HG03575 (cell line): ENCODE results near the gene VSNL1.

Experiments
- ATAC-seq: cut with Tn5 transposase; IDR thresholded peaks from one replicate; pipeline ENCODE4 v1.9.1; 2021; ENCODE audit not compliant: unreplicated experiment, insufficient number of reproducible peaks, low FRiP score; ENCODE audit errors: extremely low read depth

Gene VSNL1

DNA sequence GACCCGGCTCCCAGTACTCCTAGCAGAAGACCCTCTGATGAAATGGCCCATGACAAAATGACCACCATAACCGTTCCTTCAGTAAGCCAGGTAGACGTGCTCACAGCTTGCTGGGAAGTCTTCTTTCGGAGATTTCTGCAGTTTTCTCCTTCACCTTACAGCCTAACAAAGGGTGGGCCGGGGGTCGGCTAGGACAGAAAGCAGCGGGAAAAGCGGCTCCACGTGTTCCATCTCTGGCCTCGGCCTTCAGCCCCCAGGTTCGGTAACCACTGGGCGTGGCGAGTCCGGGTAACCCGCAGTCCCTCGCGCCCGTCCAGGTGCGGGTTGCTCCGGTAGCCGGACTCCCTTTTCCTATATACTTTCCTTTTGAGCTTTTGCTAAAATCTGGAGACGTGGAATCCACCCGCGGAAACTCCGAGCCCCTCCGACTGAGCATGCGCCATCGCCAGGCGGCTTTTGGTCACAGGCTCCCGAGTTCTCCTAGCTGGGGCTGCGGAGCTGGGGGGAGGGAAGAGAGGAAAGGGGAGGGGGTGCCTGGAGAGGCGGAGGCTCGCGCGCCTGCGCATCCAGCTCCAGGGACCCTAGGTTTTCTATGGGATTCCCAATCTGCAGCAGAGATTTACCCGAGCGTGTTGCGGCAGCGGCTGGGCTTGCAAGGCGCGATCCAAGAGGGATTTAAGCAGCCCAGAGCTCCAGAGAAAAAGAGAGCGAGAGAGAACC lies at the start of gene VSNL1:
TSS of gene VSNL1 (plus strand) at position 604 of the 720 bp plus-strand sequence. CDS start 51,379 bp downstream, outside the sequence.
- no peak for ATAC-seq

DNA sequence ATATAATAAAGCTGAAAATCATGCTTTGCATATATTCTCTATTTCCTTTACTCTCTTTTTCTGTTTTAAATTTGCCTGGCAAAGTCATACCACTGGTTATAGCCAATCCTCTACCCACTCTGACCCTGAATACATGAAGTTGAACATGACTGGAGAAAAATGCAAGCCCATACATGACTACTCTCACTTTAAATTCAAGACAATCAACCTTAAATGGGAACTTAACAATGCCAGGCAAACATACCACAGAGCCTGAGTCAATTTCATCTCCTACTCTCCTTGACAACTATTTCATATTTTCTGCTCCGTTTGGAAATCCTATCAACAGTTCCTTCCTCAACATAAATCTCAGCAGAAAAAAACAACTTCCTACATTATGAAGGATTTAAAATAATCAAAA lies 44.9 kb upstream of the VSNL1 start:
- no peak for ATAC-seq

DNA sequence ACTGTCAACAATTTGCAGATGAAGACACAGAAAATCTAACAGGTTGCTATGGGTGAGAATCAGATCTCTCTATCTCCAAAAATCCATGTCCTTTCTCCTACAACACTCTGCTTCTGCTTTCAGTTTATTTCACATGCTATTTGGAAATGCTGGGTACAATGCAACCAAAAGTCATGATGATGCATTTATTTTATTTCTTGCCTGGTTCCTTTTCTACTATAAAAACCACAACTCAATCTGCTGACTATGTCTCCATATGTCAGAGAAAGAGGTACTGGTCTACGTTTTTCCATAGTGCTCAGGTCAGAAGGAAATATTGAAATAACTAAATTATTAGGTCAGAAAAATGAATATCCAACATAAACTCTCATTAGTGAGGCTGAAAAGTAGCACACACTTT lies 42.8 kb upstream of the VSNL1 start:
- ATAC-seq: no peak

DNA sequence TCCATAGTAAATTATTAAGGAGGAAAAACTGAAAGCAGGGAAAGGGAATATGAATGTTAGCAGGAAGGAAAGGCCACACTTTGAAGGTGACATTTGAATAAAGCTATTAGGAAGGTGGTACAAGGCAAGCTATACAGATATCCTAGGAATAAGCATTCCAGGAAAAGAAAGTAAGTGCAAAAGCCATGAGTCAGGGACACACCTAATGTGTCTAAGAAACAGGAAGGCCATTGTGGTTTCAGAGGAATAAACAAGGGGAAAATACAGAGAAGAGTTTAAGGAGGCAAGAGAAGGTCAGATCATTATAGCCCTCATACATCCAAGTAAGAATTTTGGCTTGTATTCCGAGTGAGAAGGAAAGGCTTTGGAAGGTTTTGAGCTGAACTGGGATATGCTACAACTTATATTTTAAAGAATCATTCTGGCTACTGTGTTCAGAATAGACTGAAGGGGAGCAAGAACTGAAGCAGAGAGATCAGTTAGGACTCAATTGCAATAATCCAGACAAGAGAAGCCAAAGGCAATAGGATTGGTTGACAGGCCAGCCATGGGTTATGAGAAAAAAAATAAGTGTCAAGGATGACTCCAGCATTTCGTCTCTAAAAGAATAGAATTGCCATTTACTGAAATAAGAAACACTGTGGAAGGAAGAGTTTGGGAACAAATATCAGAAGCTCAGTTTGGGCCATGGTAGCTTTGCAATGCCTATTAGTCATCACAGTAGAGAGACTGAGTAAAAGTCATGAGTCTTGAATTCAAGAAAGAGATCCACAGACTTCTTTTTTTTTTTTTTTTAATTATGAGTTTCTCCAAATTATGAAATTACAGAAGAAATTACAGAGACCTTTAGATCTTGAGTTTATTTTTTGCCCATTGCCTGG lies 33.5 kb upstream of the VSNL1 start:
- ATAC-seq: no peak

DNA sequence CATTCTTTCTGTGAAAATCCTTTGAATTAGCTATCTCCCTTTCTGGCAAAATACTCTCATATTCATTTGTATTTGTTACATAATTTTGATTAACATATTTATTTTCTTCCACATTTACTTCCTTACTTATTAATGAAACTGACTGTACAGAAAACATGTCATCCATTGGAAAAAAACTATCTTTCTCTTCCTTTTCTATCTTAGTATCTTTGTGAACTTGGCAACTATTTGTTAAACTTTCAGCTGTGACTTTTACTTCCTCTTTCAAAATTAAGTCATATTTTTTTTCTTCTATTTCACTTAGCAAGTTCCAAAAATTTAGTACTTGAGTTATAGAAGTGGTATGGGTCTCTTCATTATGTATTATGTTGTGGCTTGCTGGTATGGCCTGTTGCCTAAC lies 24.8 kb upstream of the VSNL1 start:
- ATAC-seq: peak; percentile 44

DNA sequence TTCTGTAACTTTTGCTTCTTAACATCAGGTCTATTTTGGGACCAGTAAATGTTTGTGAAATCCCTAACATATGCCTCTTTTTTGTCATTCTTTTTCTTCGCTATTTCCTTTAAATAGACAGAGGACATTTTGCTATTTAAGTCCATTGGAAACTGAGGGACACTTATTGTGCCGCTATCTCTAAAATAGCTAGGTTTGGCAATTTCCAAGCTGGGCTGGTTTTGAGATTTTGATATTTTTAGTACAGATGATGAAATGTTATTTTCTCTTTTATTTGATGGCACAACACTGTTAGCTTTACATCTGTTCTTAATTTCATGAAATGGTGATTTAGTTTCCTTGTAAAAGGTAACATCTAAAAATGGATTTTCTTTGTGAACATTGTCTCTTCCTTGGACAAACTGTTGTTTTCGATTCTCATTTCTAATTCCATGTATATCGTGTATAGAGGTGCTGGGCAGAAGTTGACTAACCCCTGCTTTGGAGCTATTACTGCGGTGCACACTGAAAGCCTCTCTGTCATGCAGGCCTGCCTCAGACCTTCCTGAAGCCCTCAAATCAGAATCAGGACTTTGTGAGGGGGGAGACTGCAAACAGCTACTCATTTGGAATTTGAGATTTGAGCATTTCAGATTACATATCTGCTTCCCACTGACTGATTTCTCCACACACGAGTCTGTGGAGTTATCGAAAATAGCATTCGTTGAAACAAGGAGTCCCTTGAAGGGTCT lies 22.9 kb upstream of the VSNL1 start:
- no peak for ATAC-seq

DNA sequence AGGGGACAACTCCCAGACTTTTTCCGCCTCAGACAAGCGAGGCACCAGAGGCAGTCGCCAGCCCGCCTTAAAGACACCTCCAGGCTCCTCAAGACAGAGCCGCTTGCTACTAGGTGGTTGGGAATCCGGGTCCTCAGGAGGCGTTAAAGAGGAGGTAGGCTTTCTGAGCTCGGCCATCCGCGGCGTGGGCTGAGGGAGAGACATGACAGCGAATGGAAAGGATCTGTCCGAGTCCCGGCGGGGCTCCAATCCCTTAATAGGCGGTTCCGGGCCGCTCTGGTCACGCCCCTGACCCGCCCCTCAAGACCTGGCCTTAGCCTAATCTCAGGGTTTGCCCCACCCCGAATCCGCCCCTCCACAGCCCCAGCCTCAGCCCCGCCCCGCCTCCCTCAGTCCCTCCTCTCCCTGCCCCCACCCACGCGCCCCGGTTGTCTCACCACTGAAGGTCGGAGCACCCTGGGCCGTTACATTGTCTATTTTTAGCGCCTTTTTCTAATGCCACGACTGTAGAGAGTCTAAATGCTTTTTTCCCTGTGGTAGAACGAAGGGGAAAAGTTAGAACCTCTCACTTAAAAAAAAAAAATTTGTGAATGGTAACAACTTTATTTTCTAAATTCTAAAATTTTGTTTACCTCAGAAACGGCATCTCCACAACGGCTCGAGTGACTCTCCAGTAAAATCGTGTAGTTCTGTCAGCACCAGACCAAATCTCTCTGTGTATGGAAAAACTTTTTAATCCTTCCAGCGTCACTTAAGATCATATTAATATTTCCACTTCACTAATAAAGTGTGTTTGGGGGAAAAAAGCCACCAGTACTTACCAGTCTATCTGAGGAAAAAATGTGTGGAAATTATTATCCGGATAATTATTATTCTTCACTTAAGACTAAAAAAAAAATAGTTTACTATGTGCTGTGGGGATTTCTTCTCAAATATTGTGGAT lies 22.0 kb upstream of the VSNL1 start, which contains the start of gene RAD51AP2:
TSS of gene RAD51AP2 (minus strand) at position 229 of the 943 bp plus-strand sequence. CDS start at position 204, 25 bp downstream.
- ATAC-seq: peak; percentile 49

DNA sequence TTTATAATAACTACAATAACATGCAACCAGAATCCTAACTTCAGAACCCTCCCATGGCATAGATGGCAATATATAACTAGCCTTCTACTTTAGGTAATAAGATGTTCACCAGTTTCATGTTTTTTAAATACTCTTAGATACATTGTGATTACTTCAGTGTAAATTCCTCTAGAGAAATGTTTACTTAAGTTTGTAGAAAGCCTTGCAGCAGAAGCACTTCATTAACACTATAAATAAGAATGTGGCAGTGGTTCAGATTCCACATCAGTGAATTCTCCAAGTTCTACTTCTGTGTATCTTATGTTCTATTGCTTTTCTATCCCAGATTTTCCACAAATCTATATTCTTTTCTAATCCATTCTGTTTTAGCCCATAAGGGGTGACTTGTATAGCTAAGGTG lies 21.0 kb upstream of the VSNL1 start:
- ATAC-seq: no peak

DNA sequence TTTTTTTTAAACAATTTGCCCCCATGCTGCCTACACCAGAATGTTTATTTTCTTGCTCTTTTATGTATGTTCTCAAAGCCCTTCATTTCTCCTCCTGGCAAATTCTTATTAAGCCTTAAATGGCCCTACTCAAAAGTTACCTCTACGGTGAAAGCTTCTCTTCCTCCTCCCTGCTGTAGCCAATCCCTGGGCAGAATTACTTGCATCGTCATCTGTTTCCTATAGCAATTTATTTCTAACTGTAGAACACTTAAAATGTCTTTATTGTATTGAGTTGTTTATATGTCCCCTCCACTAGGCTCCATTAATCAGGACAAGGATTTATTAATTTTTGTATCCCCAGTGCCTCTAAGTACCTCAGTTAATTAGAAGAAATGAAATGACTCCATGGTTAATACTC lies 19.7 kb upstream of the VSNL1 start:
- ATAC-seq: no peak

DNA sequence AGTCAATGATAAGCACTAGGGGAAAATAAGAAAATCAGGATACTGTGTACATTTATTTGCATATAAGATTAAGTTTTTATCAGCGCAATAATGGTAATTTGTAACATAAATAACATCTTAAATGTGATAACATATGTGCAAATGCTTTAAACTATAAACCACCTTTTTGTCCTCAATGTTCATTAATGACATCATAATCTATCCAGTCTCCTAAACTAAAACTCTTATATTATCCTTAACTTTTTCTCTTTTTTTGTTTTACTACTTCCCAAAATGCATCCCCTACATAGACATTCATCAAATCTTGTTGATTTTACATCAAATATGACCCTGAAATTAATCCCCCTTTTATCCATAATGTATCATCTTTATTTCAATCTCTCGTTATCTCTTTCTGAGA lies 18.9 kb upstream of the VSNL1 start:
- no peak for ATAC-seq

DNA sequence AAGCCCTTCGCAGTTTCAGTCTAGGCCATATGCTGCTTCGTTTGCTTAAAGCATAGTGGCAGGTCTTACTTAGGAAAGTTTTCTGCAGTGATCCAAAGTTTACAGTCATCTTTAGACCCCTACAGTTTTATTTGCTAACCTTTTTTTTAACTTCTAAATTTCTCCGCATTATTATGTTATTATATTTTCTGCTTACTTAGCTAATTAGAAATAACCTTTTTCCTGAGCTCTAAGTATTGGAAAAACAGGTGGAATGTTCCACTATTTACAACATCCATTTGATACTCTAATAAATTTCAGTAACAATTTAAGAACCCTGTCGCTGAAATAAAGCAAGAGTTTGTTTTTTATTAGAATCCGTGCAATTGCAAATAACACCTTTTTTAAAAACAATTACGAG lies 18.2 kb upstream of the VSNL1 start:
- ATAC-seq: no peak

DNA sequence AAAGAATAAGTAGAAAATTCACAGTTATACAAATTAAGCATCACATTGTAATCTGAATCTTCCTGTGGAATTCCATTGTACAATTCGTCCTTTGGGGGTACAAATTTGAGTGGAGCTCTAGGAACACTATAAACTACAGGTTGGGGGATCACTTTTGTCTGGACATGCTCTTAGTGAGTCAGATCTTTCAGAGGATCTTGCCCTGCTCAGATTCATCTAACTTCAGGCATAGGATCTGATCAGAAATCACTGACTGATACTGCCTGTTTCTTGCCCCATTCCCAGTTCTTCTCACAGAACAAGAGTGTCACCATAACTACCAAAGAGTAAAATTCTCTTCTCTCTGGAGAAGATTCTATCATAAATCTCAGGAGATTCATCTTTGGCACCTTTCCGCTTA lies 10.7 kb upstream of the VSNL1 start:
- ATAC-seq: no peak

DNA sequence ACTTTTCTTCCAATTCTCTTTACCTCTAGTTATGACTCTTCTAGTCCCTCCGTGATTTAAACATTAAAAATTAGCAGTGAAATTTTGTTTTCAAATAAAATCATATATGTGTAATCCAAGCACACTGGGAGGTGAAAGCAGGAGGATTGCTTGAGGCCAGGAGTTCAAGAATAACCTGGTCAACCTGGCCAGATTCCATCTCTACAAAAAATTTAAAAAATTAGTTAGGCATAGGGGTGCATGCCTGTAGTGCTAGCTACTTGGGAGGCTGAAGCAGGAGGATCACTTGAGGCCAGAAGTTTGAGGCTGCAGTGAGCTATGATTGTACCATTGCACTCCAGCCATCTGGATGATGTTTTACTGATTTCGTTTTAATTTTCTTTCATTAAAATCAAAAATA lies 7.0 kb upstream of the VSNL1 start:
- no peak for ATAC-seq

DNA sequence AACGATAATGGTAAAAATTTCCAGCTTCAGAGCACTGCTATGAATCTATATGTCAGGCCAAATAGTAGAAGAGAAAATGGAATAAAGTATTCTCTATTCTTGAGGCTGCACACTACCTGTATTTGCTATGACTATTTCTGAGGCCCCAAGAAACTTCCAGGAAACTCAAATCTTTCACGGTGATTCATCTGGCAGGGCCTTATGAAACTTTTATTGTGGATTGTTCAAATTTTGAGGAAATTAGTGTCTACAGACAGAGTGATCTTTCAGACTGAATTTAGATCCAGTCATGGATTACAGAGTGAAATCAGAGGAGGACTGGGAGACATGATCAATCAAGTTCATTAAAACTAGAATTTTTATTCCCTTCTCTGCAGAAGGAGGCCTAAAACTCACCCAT lies 4.1 kb upstream of the VSNL1 start:
- no peak for ATAC-seq

DNA sequence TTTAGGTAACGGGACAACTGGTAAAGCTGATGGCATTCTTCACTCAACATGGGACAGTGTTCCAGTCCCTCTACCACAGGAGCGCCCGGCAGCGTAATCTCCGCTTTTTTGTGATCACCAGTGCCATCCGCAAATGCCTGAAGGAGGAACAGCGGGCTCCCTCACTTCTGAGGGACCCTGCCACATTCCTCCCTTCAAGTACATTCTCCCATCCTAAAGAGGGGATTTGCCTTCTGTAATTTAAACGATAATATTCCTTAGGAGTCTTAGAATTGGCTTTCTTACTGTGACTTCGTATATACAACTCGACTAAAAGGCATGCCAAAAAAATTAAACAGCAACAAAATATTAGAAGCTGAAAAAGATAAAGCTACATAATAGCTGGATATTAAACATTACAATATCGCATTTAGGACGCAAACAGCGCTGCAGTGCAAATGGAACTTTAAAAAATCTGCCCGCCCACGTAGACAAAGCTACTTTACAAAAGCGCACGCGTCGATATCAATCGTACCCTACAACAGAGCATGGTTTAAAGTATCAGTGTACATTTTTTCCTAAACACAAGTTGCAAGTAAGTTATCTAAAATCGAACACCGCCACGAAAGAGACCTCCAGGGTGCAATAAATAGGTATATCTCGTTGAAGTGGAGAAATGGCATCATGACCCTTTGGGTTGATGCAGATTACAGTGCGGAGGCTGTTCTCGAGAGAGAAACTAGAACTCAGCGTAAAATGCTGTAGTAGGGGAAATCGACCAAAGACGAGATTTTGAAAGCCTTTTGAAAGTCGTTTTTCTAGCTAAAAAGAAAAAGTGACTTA lies 2.3 kb upstream of the VSNL1 start:
- ATAC-seq: no peak

DNA sequence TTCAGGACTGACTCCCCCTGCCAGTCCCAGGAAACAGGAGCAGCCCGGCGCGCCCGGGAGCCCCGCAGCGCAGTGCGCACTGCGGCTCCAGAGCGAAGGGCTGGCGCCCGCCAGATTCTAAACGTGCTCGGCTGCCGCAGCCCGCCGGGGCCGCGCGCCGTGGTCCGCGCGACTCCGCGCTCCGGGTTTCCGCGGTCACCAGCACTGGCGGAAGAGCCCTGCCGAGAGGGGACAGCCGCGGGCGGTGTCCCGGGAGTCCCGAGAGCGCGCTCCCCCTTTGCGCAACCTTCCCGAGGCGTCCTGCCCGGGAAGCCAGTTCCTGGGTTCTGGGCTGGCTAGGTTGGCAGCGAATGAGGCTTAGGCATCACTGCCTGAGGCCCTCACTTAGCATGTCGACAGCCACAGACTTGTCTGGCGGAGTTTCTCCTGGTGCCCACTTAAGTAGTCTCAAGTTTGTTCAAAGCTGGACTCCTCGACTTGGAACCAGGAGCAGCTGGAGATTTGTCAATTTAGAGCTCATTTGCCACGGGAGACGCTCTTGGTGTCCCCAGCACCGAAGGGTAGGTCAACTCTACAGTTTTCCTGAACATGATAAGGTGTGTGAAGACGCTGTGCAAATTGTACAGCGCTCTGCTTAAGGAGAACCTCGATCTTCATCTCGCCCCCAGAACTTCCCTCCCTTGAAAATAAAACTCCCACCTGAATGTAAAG lies 1.5 kb upstream of the VSNL1 start:
- no peak for ATAC-seq

DNA sequence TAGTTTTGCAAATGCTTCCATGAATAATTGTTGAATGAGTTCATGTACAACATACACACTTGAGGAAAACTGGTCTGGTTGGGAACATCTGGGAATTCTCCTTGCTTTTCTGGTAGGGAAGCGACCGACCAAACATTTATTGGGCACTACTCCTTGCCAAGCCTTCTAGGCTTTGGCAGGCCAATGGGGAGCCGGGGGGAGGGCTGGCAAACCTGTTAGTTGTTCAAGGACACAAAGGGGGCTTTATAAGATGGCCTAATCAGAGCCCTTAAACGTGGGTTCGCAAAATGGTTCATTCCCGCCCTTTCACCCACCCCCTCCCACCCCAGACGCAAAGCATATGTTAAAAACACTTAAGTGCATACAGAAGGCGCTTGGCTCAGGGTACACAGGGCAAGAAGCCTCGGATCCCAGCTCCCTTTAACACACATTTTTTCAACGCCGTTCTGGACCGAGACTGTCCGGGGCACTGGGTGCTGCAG lies 844 bp upstream of the VSNL1 start:
- ATAC-seq: no peak
